ENCODE data around the gene FAM111B. TPM values are rescaled to one million over a fixed set of nuclear protein-coding genes. Genes with fewer than 3 reads are reported as not detected.

FAM111B gene
- total and polyA plus RNA-seq, 2 of the 8 experiments (the other 6 are each of a cell fraction or from before 2014, with no cell fraction given), result 4.8 to 38.1 TPM

- TF ChIP-seq CHD7 (IDR thresholded peaks at IDR 0.05; ENCODE audit: insufficient replicate concordance, low read length) (no peak), MAX (IDR thresholded peaks at IDR 0.05) (no peak), SIX5 (IDR thresholded peaks at IDR 0.05; ENCODE audit: low read depth, low read length) (no peak), POU5F1 (IDR thresholded peaks at IDR 0.05; ENCODE audit: low read depth, low read length) (no peak), TBP (IDR thresholded peaks at IDR 0.05; ENCODE audit: low read depth, low read length) (no peak), SRF (IDR thresholded peaks at IDR 0.05; ENCODE audit: low read depth, low read length) (no peak), ASH2L (IDR thresholded peaks at IDR 0.05; ENCODE audit: low read length) (no peak), TAF7 (optimal IDR thresholded peaks at IDR 0.05; ENCODE audit: borderline replicate concordance, low read depth, low read length) (no peak), ZNF274 (IDR thresholded peaks at IDR 0.05; ENCODE audit: borderline replicate concordance, extremely low read depth, low read length) (no peak), FOSL1 (IDR thresholded peaks at IDR 0.05; ENCODE audit: insufficient read depth, low read depth, low read length) (no peak), RNF2 (IDR thresholded peaks at IDR 0.05; ENCODE audit: borderline replicate concordance, low read depth, low read length, missing control alignments, poor library complexity, severe bottlenecking) (no peak), SUZ12 (IDR thresholded peaks at IDR 0.05; ENCODE audit: low read length) (no peak)
These were observed 50.4 kb downstream of the FAM111B start (continued) for GRCh38 chr11:59157433-59157832.
